Neural progenitor cell (in vitro differentiated cells): ENCODE results near the gene NUBPL. TPM values are rescaled to one million over a fixed set of nuclear protein-coding genes. Genes with fewer than 3 reads are reported as not detected.

Experiments
- DNase-seq: peaks from one replicate; pipeline ENCODE4 v3.0.0-alpha.2; 2016; ENCODE audit warnings: low spot score
- H2AFZ ChIP-seq: fragments of 200-600 bp; sonication (generic); replicated peaks from 2 replicates; pipeline ENCODE4 v1.6.1; 2016; ENCODE audit warnings: antibody characterized with exemption
- H3F3A ChIP-seq: fragments of 200-600 bp; sonication (generic); 2 replicates; pipeline ENCODE4 v1.6.1; 2016; ENCODE audit warnings: antibody characterized with exemption, low read depth
- H3K27ac ChIP-seq: fragments of 200-600 bp; sonication (generic); 2 replicates; pipeline ENCODE4 v1.5.1; 2016; ENCODE audit warnings: mild to moderate bottlenecking
- H3K27me3 ChIP-seq: fragments of 200-600 bp; sonication (generic); 2 replicates; pipeline ENCODE4 v1.6.1; 2016; ENCODE audit warnings: mild to moderate bottlenecking, moderate library complexity
- H3K36me3 ChIP-seq: fragments of 200-600 bp; sonication (generic); 2 replicates; pipeline ENCODE4 v1.5.1; 2016
- H3K4me1 ChIP-seq: fragments of 200-600 bp; sonication (generic); 2 replicates; pipeline ENCODE4 v1.6.1; 2016; ENCODE audit warnings: mixed run types
- H3K4me2 ChIP-seq: fragments of 200-600 bp; sonication (generic); 2 replicates; pipeline ENCODE4 v1.6.1; 2016
- H3K4me3 ChIP-seq: fragments of 200-600 bp; sonication (generic); 2 replicates; pipeline ENCODE4 v1.5.1; 2016
- H3K79me2 ChIP-seq: fragments of 200-600 bp; sonication (generic); 2 replicates; pipeline ENCODE4 v1.6.1; 2016; ENCODE audit warnings: low read depth
- H3K9ac ChIP-seq: fragments of 200-600 bp; sonication (generic); 2 replicates; pipeline ENCODE4 v1.6.1; 2016
- H3K9me3 ChIP-seq: fragments of 200-600 bp; sonication (generic); 2 replicates; pipeline ENCODE4 v1.5.1; 2016; ENCODE audit warnings: low read depth
- H4K20me1 ChIP-seq: fragments of 200-600 bp; sonication (generic); 2 replicates; pipeline ENCODE4 v1.6.1; 2016; ENCODE audit warnings: low read depth
- H3K27ac Mint-ChIP-seq: 3 replicates; pipeline ENCODE4 v1.8.0; 2021; ENCODE audit warnings: mixed read lengths
- H3K27me3 Mint-ChIP-seq: 2 replicates; pipeline ENCODE4 v1.8.0; 2022; ENCODE audit warnings: low read depth, mild to moderate bottlenecking, inconsistent platforms, moderate library complexity, mixed read lengths; ENCODE audit not compliant: insufficient read depth
- H3K36me3 Mint-ChIP-seq: 3 replicates; pipeline ENCODE4 v1.8.0; 2021; ENCODE audit warnings: mixed read lengths
- H3K4me1 Mint-ChIP-seq: 3 replicates; pipeline ENCODE4 v1.8.0; 2021; ENCODE audit warnings: mixed read lengths
- H3K4me3 Mint-ChIP-seq: 3 replicates; pipeline ENCODE4 v1.8.0; 2021; ENCODE audit warnings: mild to moderate bottlenecking, moderate library complexity, mixed read lengths
- H3K9me3 Mint-ChIP-seq: 3 replicates; pipeline ENCODE4 v1.8.0; 2020; ENCODE audit warnings: mixed read lengths
- CTCF ChIP-seq: fragments of 200-600 bp; sonication (generic); IDR thresholded peaks from 2 replicates; pipeline ENCODE4 v1.5.1; 2017; ENCODE audit warnings: antibody characterized with exemption, mild to moderate bottlenecking
- EZH2 ChIP-seq: fragments of 200-600 bp; sonication (generic); IDR thresholded peaks from 2 replicates; pipeline ENCODE4 v1.6.1; 2017; ENCODE audit warnings: antibody characterized with exemption, mild to moderate bottlenecking, moderate library complexity
- EZH2phosphoT487 ChIP-seq: fragments of 200-600 bp; sonication (generic); IDR thresholded peaks from 2 replicates; pipeline ENCODE4 v1.6.1; 2017; ENCODE audit warnings: antibody characterized with exemption
- total RNA-seq: library from RNA; depleted of rRNA; stranded (reverse); fragments of >200 nt; gene quantifications from 2 replicates; pipeline ENCODE4 v1.2.3, GENCODE V29; 2015; ENCODE audit warnings: low replicate concordance

NUBPL gene
- total RNA-seq, 1 donor from 2014 or later = 29.3 TPM

DNA sequence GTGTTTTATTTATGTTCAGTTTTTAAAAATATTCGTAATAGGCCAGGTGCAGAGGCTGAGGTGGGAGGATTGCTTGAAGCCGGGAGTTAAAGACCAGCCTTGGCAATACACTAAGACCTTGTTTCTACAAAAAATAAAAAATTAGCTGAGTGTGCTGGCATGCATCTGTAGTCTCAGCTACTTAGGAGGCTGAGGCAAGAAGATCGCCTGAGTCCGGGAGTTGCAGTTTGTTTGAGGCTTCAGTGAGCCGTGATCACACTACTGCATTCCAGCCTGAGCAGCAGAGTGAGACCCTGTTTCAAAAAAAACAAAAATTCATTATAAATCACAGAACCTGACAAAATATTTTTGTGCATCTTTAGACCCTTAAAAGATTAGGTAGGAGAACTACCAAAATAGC lies 275.8 kb downstream of the NUBPL start:
- no peaks in the 10 kb centered on the region for H3K9me3 Mint-ChIP-seq
- no peak overlapping the region for H3K9ac ChIP-seq

GRCh38 chr14:31842899-31843298 lies 281.7 kb downstream of the NUBPL start:
- Histone ChIP-seq H3K4me3 (no peak overlapping the region), H3K4me2 (no peak overlapping the region), H3K27me3 (no peaks in the 10 kb centered on the region), H2AFZ (no peak overlapping the region), H3K4me1 (no peaks in the 10 kb centered on the region), H3K79me2 (no peaks in the 10 kb centered on the region), H3K27ac (no peak overlapping the region), H3K36me3 (no peaks in the 10 kb centered on the region), H3K9me3 (no peaks in the 10 kb centered on the region), H3K9ac (no peak overlapping the region), H4K20me1 (no peaks in the 10 kb centered on the region), H3F3A (no peaks in the 10 kb centered on the region)
- H3K27ac Mint-ChIP-seq = no peak overlapping the region
- no peak for DNase-seq
- TF ChIP-seq EZH2phosphoT487 (no peak), EZH2 (no peak), CTCF (no peak)
- no peaks in the 10 kb centered on the region for H3K9me3 Mint-ChIP-seq
- no peak overlapping the region for H3K4me3 Mint-ChIP-seq
- H3K4me1 Mint-ChIP-seq = no peaks in the 10 kb centered on the region
- no peaks in the 10 kb centered on the region for H3K36me3 Mint-ChIP-seq
- H3K27me3 Mint-ChIP-seq = peaks cover 5% of the 10 kb centered on the region

More for the DNA sequence above, 275.8 kb downstream of the NUBPL start:
- TF ChIP-seq CTCF (no peak), EZH2 (no peak), EZH2phosphoT487 (no peak)
- no peaks in the 10 kb centered on the region for H3F3A ChIP-seq
- H3K27me3 ChIP-seq = no peaks in the 10 kb centered on the region
- Mint-ChIP-seq H3K4me3 (no peak overlapping the region), H3K27me3 (no peaks in the 10 kb centered on the region), H3K36me3 (no peaks in the 10 kb centered on the region), H3K27ac (no peak overlapping the region), H3K4me1 (no peaks in the 10 kb centered on the region)
- no peak overlapping the region for H3K4me3 ChIP-seq
- no peak overlapping the region for H3K27ac ChIP-seq
- H2AFZ ChIP-seq = no peak overlapping the region
- no peaks in the 10 kb centered on the region for H3K79me2 ChIP-seq
- H3K9me3 ChIP-seq = no peaks in the 10 kb centered on the region
- no peak for DNase-seq
- no peaks in the 10 kb centered on the region for H4K20me1 ChIP-seq
- H3K4me1 ChIP-seq = no peaks in the 10 kb centered on the region
- no peak overlapping the region for H3K4me2 ChIP-seq
- H3K36me3 ChIP-seq = no peaks in the 10 kb centered on the region

- Mint-ChIP-seq H3K27me3 (peaks cover 5% of the 10 kb centered on the region), H3K4me1 (no peaks in the 10 kb centered on the region), H3K4me3 (no peak overlapping the region), H3K36me3 (no peaks in the 10 kb centered on the region), H3K9me3 (no peaks in the 10 kb centered on the region), H3K27ac (no peak overlapping the region)
- no peak for DNase-seq
- Histone ChIP-seq H3K27me3 (no peaks in the 10 kb centered on the region), H3K79me2 (no peaks in the 10 kb centered on the region), H3K4me2 (no peak overlapping the region), H4K20me1 (no peaks in the 10 kb centered on the region), H3K4me3 (no peak overlapping the region), H3K9me3 (no peaks in the 10 kb centered on the region), H3F3A (no peaks in the 10 kb centered on the region), H2AFZ (no peak overlapping the region), H3K36me3 (no peaks in the 10 kb centered on the region), H3K4me1 (no peaks in the 10 kb centered on the region), H3K27ac (no peak overlapping the region), H3K9ac (no peak overlapping the region)
- TF ChIP-seq CTCF = no peak
- no peak for TF ChIP-seq EZH2
- TF ChIP-seq EZH2phosphoT487 = no peak
These were observed 282.3 kb downstream of the NUBPL start for GRCh38 chr14:31843361-31844091.
